Measurements from ENCODE around the gene MYH9. TPM values are rescaled to one million over a fixed set of nuclear protein-coding genes. Genes with fewer than 3 reads are reported as not detected.

Gene MYH9
- total RNA-seq, 1 donor from 2014 or later: 1,853 TPM

- Mint-ChIP-seq H3K4me1 (ENCODE audit: low read depth) (peaks cover 18% of the 10 kb centered on the region), H3K4me3 (ENCODE audit: unreplicated experiment) (no peak overlapping the region), H3K9me3 (ENCODE audit: low read depth) (no peaks in the 10 kb centered on the region), H3K36me3 (ENCODE audit: low read depth) (peaks cover 64% of the 10 kb centered on the region), H3K27me3 (ENCODE audit: low read depth) (no peaks in the 10 kb centered on the region), H3K27ac (ENCODE audit: unreplicated experiment) (peak overlapping the region; percentile 62)
- no peak for DNase-seq (ENCODE audit: low spot score)
- no peak for TF ChIP-seq CTCF (IDR thresholded peaks at IDR 0.05)
Observed at GRCh38 chr22:36315325-36315724, 72.4 kb downstream of the MYH9 start.

DNA sequence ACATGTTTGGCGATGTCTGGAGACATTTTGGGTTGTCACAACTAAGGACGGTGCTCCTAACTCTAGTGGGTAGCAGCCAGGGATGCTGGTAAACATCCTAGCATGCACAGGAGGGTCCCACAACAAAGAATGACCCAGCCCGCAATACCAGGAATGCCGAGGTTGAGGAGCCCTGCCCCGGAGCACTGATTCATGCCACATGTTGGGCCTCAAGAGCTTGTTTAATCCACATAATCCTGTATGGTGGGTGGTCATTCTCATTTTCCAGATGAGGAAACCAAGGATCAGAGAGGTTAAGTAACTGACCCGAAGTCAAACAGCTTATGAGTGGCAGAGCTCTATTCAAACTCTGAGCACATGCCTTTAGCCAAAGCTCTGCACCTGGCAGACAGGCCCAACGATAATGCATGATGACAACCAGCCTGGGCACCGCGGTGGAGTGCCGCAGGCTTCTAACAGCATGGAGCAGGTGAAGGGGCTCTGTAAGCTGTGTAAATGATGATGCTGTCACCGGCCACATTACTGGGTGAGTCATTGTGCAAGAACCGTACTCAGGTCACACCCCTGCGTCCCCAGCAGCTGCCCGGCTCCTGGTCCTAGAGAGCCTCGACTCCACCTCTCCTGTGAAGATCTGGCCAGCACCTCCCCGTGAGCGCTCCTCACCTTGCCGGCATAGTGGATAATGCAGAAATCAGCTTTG is 76.2 kb downstream of the MYH9 start:
- no peak for TF ChIP-seq CTCF (IDR thresholded peaks at IDR 0.05)
- Mint-ChIP-seq H3K27me3 (ENCODE audit: low read depth) (no peaks in the 10 kb centered on the region), H3K9me3 (ENCODE audit: low read depth) (no peaks in the 10 kb centered on the region), H3K4me3 (ENCODE audit: unreplicated experiment) (no peak overlapping the region), H3K4me1 (ENCODE audit: low read depth) (peaks cover 8% of the 10 kb centered on the region), H3K36me3 (ENCODE audit: low read depth) (peaks cover 51% of the 10 kb centered on the region), H3K27ac (ENCODE audit: unreplicated experiment) (peak overlapping the region; percentile 85)
- DNase-seq (ENCODE audit: low spot score): no peak

DNA sequence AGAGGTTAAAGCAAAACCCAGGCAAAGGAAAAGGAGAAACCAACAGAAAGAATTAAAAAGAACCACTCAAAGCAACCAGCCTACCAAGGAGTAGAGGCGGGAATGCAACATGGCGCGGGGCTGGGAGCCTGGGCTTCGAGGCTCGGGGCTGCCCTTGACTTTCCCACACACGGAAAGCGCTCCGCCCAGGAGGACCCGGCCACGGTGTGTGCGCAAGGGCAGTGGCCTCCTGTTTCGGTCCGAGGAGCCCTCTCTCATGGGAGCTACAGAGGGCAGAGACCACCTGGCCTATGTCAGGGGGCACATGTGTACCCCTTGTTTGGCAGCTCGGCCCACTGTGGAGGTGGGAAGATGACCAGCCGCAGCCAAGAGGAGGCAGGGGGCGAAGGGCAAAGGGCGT is 78.9 kb downstream of the MYH9 start:
- peaks cover 6% of the 10 kb centered on the region for H3K4me1 Mint-ChIP-seq (ENCODE audit: low read depth)
- H3K36me3 Mint-ChIP-seq (ENCODE audit: low read depth): peaks cover 61% of the 10 kb centered on the region
- no peaks in the 10 kb centered on the region for H3K9me3 Mint-ChIP-seq (ENCODE audit: low read depth)
- H3K4me3 Mint-ChIP-seq (ENCODE audit: unreplicated experiment): no peak overlapping the region
- DNase-seq (ENCODE audit: low spot score): no peak
- TF ChIP-seq CTCF (IDR thresholded peaks at IDR 0.05): no peak
- H3K27me3 Mint-ChIP-seq (ENCODE audit: low read depth): no peaks in the 10 kb centered on the region
- peak overlapping the region; percentile 74 for H3K27ac Mint-ChIP-seq (ENCODE audit: unreplicated experiment)

- DNase-seq (ENCODE audit: low spot score): no peak
- no peak overlapping the region for H3K4me3 Mint-ChIP-seq (ENCODE audit: unreplicated experiment)
- H3K27ac Mint-ChIP-seq (ENCODE audit: unreplicated experiment): peak overlapping the region; percentile 22
- H3K27me3 Mint-ChIP-seq (ENCODE audit: low read depth): no peaks in the 10 kb centered on the region
- peaks cover 23% of the 10 kb centered on the region for H3K4me1 Mint-ChIP-seq (ENCODE audit: low read depth)
- H3K36me3 Mint-ChIP-seq (ENCODE audit: low read depth): peaks cover 60% of the 10 kb centered on the region
- H3K9me3 Mint-ChIP-seq (ENCODE audit: low read depth): no peaks in the 10 kb centered on the region
- no peak for TF ChIP-seq CTCF (IDR thresholded peaks at IDR 0.05)
Observed at GRCh38 chr22:36306227-36306626, 81.5 kb downstream of the MYH9 start.

- no peak for DNase-seq (ENCODE audit: low spot score)
- Mint-ChIP-seq H3K27me3 (ENCODE audit: low read depth) (no peaks in the 10 kb centered on the region), H3K36me3 (ENCODE audit: low read depth) (peaks cover 62% of the 10 kb centered on the region), H3K4me3 (ENCODE audit: unreplicated experiment) (no peak overlapping the region), H3K4me1 (ENCODE audit: low read depth) (peaks cover 23% of the 10 kb centered on the region), H3K9me3 (ENCODE audit: low read depth) (no peaks in the 10 kb centered on the region), H3K27ac (ENCODE audit: unreplicated experiment) (peak overlapping the region; percentile 63)
- TF ChIP-seq CTCF (IDR thresholded peaks at IDR 0.05): no peak
Observed at GRCh38 chr22:36305813-36306212, 82.0 kb downstream of the MYH9 start.
